Neural cell (in vitro differentiated cells): Measurements from ENCODE around the gene LSM4.

ENCODE experiments used
- EP300 ChIP-seq: fragments of 450-650 bp; conservative IDR thresholded peaks from 2 replicates; pipeline ENCODE4 v1.6.1; 2014; ENCODE audit warnings: antibody characterized with exemption, mild to moderate bottlenecking, moderate library complexity; ENCODE audit not compliant: poor library complexity, severe bottlenecking
- EZH2 ChIP-seq: fragments of 200-600, 300-800 bp; shearing (Covaris generic), sonication (generic); IDR thresholded peaks from 2 replicates; pipeline ENCODE4 v1.6.1; 2014; ENCODE audit warnings: antibody characterized with exemption, low read length, borderline replicate concordance, mild to moderate bottlenecking; ENCODE audit not compliant: insufficient read depth, poor library complexity, severe bottlenecking
- POLR2AphosphoS5 ChIP-seq: IDR thresholded peaks from 2 replicates; pipeline ENCODE4 v1.6.1; 2012
- RAD21 ChIP-seq: fragments of 450-650 bp; conservative IDR thresholded peaks from 2 replicates; pipeline ENCODE4 v1.6.1; 2014; ENCODE audit warnings: antibody characterized with exemption, mild to moderate bottlenecking, moderate library complexity
- REST ChIP-seq: IDR thresholded peaks from 2 replicates; pipeline ENCODE4 v1.6.1; 2012; ENCODE audit warnings: borderline replicate concordance
- TF ChIP-seq, protein P1 (sequence below): fragments of 450-650 bp; IDR thresholded peaks from 2 replicates; pipeline ENCODE4 v1.5.1; 2014; ENCODE audit warnings: antibody characterized with exemption, mild to moderate bottlenecking, moderate library complexity; ENCODE audit not compliant: poor library complexity, severe bottlenecking

GRCh38 chr19:18346091-18346490, 23.2 kb upstream of the LSM4 start:
- TF ChIP-seq, protein P1, sequence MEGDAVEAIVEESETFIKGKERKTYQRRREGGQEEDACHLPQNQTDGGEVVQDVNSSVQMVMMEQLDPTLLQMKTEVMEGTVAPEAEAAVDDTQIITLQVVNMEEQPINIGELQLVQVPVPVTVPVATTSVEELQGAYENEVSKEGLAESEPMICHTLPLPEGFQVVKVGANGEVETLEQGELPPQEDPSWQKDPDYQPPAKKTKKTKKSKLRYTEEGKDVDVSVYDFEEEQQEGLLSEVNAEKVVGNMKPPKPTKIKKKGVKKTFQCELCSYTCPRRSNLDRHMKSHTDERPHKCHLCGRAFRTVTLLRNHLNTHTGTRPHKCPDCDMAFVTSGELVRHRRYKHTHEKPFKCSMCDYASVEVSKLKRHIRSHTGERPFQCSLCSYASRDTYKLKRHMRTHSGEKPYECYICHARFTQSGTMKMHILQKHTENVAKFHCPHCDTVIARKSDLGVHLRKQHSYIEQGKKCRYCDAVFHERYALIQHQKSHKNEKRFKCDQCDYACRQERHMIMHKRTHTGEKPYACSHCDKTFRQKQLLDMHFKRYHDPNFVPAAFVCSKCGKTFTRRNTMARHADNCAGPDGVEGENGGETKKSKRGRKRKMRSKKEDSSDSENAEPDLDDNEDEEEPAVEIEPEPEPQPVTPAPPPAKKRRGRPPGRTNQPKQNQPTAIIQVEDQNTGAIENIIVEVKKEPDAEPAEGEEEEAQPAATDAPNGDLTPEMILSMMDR: no peak
- no peak for TF ChIP-seq EZH2
- TF ChIP-seq REST: no peak
- TF ChIP-seq RAD21: no peak
- no peak for TF ChIP-seq EP300
- no peak for TF ChIP-seq POLR2AphosphoS5
